Large intestine (tissue), 3 donors: ENCODE results near the gene WDFY2. TPM values are rescaled to one million over a fixed set of nuclear protein-coding genes. Genes with fewer than 3 reads are reported as not detected.
A peak's percentile ranks its signal among the peaks of the same experiment; 100 is the strongest.

Source experiments
- DNase-seq, 2 donors: peaks; one replicate each; pipeline versions ENCODE4 v3.0.0 to v3.0.0-alpha.2; 2013
- H3K27ac ChIP-seq: one replicate; pipeline ENCODE4 v1.5.1; 2013; ENCODE audit warnings: low read length
- H3K27me3 ChIP-seq: 2 replicates; pipeline ENCODE4 v1.6.1; 2013; ENCODE audit warnings: low read length; ENCODE audit not compliant: control insufficient read depth, insufficient read depth
- H3K36me3 ChIP-seq: 2 replicates; pipeline ENCODE4 v1.6.1; 2013; ENCODE audit warnings: low read length; ENCODE audit not compliant: control insufficient read depth, insufficient read depth
- H3K4me1 ChIP-seq: one replicate; pipeline ENCODE4 v1.6.1; 2013; ENCODE audit warnings: low read length; ENCODE audit not compliant: control insufficient read depth, insufficient read depth
- H3K4me3 ChIP-seq: one replicate; pipeline ENCODE4 v1.5.1; 2013; ENCODE audit warnings: low read length
- H3K9me3 ChIP-seq: one replicate; pipeline ENCODE4 v1.6.1; 2013; ENCODE audit warnings: mild to moderate bottlenecking, low read depth, low read length, moderate library complexity; ENCODE audit not compliant: control insufficient read depth
- WGBS: methylation state at CpG from one replicate; pipeline ENCODE4 v1.1.5; 2013; ENCODE audit warnings: low lambda C conversion rate; ENCODE audit not compliant: insufficient coverage; 5-methylcytosine and 5-hydroxymethylcytosine counted together
- polyA plus RNA-seq: library from polyadenylated mRNA; unstranded; fragments of 120-200 nt; gene quantifications from one replicate; pipeline ENCODE4 v1.2.1, GENCODE V29; 2013

WDFY2 gene
- polyA plus RNA-seq, 1 donor: 7.2 TPM

GRCh38 chr13:51804295-51805172 is 220.3 kb downstream of the WDFY2 start:
- no peak for DNase-seq
- Histone ChIP-seq H3K27ac (peak overlapping the region; percentile 94), H3K36me3 (no peaks in the 10 kb centered on the region)

GRCh38 chr13:51805313-51805712 is 221.1 kb downstream of the WDFY2 start:
- Histone ChIP-seq H3K27ac (no peak overlapping the region), H3K9me3 (no peaks in the 10 kb centered on the region), H3K27me3 (no peaks in the 10 kb centered on the region), H3K4me1 (peaks cover 24% of the 10 kb centered on the region), H3K4me3 (no peak overlapping the region), H3K36me3 (no peaks in the 10 kb centered on the region)
- no CpG with 5 or more reads among the region's 4 CpGs for WGBS
- DNase-seq: no peak

More at GRCh38 chr13:51804295-51805172, 220.3 kb downstream of the WDFY2 start:
- WGBS: no CpG with 5 or more reads among the region's 31 CpGs
- no peaks in the 10 kb centered on the region for H3K9me3 ChIP-seq
- no peaks in the 10 kb centered on the region for H3K27me3 ChIP-seq
- peaks cover 24% of the 10 kb centered on the region for H3K4me1 ChIP-seq
- peak overlapping the region; percentile 85 for H3K4me3 ChIP-seq

GRCh38 chr13:51805925-51806324 is 221.7 kb downstream of the WDFY2 start:
- H3K9me3 ChIP-seq: no peaks in the 10 kb centered on the region
- H3K27me3 ChIP-seq: no peaks in the 10 kb centered on the region
- DNase-seq: no peak
- no peak overlapping the region for H3K4me3 ChIP-seq
- no CpG with 5 or more reads among the region's 2 CpGs for WGBS
- no peak overlapping the region for H3K27ac ChIP-seq
- H3K4me1 ChIP-seq: peaks cover 24% of the 10 kb centered on the region
- no peaks in the 10 kb centered on the region for H3K36me3 ChIP-seq

- Histone ChIP-seq H3K4me3 (no peak overlapping the region), H3K27ac (no peak overlapping the region)
- DNase-seq: no peak
Observed at GRCh38 chr13:51806566-51806965, 222.3 kb downstream of the WDFY2 start.

GRCh38 chr13:51807041-51807440 is 222.8 kb downstream of the WDFY2 start:
- H3K4me1 ChIP-seq: peaks cover 19% of the 10 kb centered on the region
- WGBS: no CpG with 5 or more reads among the region's 5 CpGs
- no peaks in the 10 kb centered on the region for H3K27me3 ChIP-seq
- no peak overlapping the region for H3K27ac ChIP-seq
- no peak for DNase-seq
- no peak overlapping the region for H3K4me3 ChIP-seq
- no peaks in the 10 kb centered on the region for H3K9me3 ChIP-seq
- no peaks in the 10 kb centered on the region for H3K36me3 ChIP-seq

More at GRCh38 chr13:51806566-51806965, 222.3 kb downstream of the WDFY2 start:
- Histone ChIP-seq H3K9me3 (no peaks in the 10 kb centered on the region), H3K36me3 (no peaks in the 10 kb centered on the region), H3K27me3 (no peaks in the 10 kb centered on the region), H3K4me1 (peaks cover 22% of the 10 kb centered on the region)
- whole genome bisulfite sequencing: 67% methylated on average over 1 of the region's 2 CpGs

GRCh38 chr13:51808811-51809210 is 224.5 kb downstream of the WDFY2 start:
- no peak overlapping the region for H3K27ac ChIP-seq
- no peaks in the 10 kb centered on the region for H3K9me3 ChIP-seq
- H3K4me3 ChIP-seq: no peak overlapping the region
- no peaks in the 10 kb centered on the region for H3K27me3 ChIP-seq
- DNase-seq: no peak
- peaks cover 7% of the 10 kb centered on the region for H3K4me1 ChIP-seq
- H3K36me3 ChIP-seq: no peaks in the 10 kb centered on the region

GRCh38 chr13:51811046-51811445 is 226.8 kb downstream of the WDFY2 start:
- WGBS: no CpG with 5 or more reads among the region's 12 CpGs
- Histone ChIP-seq H3K27me3 (no peaks in the 10 kb centered on the region), H3K27ac (no peak overlapping the region), H3K9me3 (no peaks in the 10 kb centered on the region), H3K36me3 (no peaks in the 10 kb centered on the region), H3K4me3 (no peak overlapping the region), H3K4me1 (peaks cover 2% of the 10 kb centered on the region)
- no peak for DNase-seq

- no CpG with 5 or more reads among the region's 4 CpGs for WGBS
- H3K9me3 ChIP-seq: no peaks in the 10 kb centered on the region
- H3K27me3 ChIP-seq: peaks cover 3% of the 10 kb centered on the region
- DNase-seq: no peak
- H3K27ac ChIP-seq: no peak overlapping the region
- no peak overlapping the region for H3K4me3 ChIP-seq
- H3K36me3 ChIP-seq: no peaks in the 10 kb centered on the region
- H3K4me1 ChIP-seq: peaks cover 2% of the 10 kb centered on the region
Observed at GRCh38 chr13:51811920-51812451, 227.7 kb downstream of the WDFY2 start.

- H3K9me3 ChIP-seq: no peaks in the 10 kb centered on the region
- H3K4me1 ChIP-seq: peaks cover 2% of the 10 kb centered on the region
- H3K27ac ChIP-seq: no peak overlapping the region
- no peak for DNase-seq
- WGBS: no CpG with 5 or more reads among the region's 2 CpGs
- H3K27me3 ChIP-seq: peaks cover 11% of the 10 kb centered on the region
- no peaks in the 10 kb centered on the region for H3K36me3 ChIP-seq
- no peak overlapping the region for H3K4me3 ChIP-seq
Observed at GRCh38 chr13:51814071-51814470, 229.8 kb downstream of the WDFY2 start.

GRCh38 chr13:51814825-51815650 is 230.8 kb downstream of the WDFY2 start:
- DNase-seq: peak; percentile 62 to 71
- H3K4me3 ChIP-seq: peak overlapping the region; percentile 19
- H3K9me3 ChIP-seq: no peaks in the 10 kb centered on the region
- H3K36me3 ChIP-seq: no peaks in the 10 kb centered on the region
- H3K4me1 ChIP-seq: peaks cover 2% of the 10 kb centered on the region
- peak overlapping the region; percentile 15 for H3K27ac ChIP-seq
- WGBS: no CpG with 5 or more reads among the region's 13 CpGs
- H3K27me3 ChIP-seq: peaks cover 11% of the 10 kb centered on the region
